ENCODE measurements around the gene MOAP1.
"Not testable (repeated sequence)": the region's sequence is repeated elsewhere in the genome, so short reads cannot be mapped to it uniquely, and the experiment has no call there.

Gene MOAP1

DNA sequence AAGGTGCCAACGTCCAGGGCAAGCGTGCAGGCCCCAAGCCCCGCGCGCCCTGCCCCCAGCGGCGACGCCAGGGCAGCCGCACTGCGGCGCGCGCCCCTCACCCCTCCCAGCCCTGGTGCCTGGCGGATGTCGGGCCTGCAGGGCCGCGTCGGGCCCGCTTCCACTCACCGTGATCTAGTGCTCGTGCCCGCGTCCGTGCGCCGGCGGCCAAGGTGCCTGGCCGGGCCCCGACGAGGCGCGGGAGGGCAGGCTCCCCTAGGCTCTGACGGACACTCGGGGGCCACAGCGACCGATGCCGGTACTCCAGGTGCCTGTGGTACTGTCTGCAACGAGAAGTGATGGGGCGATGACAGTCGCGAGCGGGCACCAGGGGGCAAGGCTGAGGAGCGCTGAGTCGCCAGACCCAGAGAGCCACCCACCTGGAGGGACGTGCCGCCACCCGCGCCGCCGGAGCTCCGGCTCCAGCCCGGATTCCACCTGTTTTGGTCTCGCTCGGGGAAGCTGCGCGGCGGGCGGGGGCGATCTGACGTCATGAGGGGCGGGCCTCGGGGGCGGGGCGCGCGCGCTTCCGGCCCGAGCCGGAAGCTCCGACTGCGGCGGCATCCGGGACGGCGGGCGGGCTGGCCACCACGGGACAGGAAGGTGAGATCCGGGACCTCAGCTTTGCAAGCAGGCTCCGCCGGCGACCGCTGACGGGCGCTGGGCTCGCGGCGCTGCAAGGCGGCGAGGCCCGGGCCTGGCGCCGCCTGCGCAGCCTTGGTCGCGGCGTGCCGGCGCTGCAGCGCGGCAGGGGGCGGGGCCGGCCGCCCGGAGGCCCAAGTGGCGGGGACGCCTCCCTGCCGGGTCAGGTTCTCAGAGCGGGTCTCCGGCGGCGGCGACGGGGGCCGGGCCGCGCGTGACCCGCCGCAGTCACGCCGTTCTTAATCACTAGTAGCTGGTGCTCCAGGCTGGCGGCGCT is at the start of gene MOAP1, which contains the start of gene LYSET:
TSS of gene MOAP1 (minus strand) at position 507 of the 958 bp plus-strand sequence. CDS start 655 bp downstream, outside the sequence.
TSS of gene LYSET (plus strand) at position 927 of the 958 bp plus-strand sequence. CDS start 89 bp downstream, outside the sequence.
- H3K27ac ChIP-seq = peak within 1 kb of the TSS; percentile 81 to 91
- peak; percentile 93 for DNase-seq (ENCODE audit: low spot score)
- H3K4me3 ChIP-seq = peak within 1 kb of the TSS; percentile 81
- TF ChIP-seq CTCF (IDR thresholded peaks at IDR 0.05) = no peak

- not testable (repeated sequence) for H3K27ac ChIP-seq; DNase-seq (ENCODE audit: low spot score); H3K4me3 ChIP-seq
These were observed 48.4 kb upstream of the MOAP1 start for GRCh38 chr14:93233078-93233477.

DNA sequence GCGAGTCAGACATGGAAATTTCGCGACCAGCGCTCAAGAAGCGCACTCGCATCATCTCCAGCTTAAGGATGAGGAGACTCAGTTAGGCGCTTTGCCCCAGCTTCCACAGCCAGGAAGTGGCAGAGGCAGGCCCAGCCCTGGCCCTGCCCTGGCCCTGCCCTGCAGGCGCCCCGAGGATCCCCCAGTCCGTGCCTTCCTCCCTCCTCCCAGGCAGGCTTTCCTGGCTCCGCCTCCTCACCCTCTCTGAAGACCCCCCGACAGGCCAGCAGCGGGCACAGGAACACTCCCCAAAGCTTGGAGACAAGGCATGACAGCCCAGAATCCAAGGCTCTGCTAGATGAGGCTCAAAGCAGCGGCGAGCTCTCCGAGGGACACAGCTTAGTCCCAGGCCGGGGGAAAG is 47.5 kb upstream of the MOAP1 start:
- TF ChIP-seq CTCF (IDR thresholded peaks at IDR 0.05) = no peak
- no peak for DNase-seq (ENCODE audit: low spot score)
- H3K27ac ChIP-seq = no peak overlapping the region
- H3K4me3 ChIP-seq = peak overlapping the region; percentile 70

- no peak for TF ChIP-seq CTCF (IDR thresholded peaks at IDR 0.05)
- H3K27ac ChIP-seq = no peak overlapping the region
- H3K4me3 ChIP-seq = peak overlapping the region; percentile 70
- no peak for DNase-seq (ENCODE audit: low spot score)
These were observed 46.7 kb upstream of the MOAP1 start for GRCh38 chr14:93231129-93231979.

GRCh38 chr14:93230539-93230938 is 45.8 kb upstream of the MOAP1 start:
- H3K4me3 ChIP-seq = peak overlapping the region; percentile 70
- DNase-seq (ENCODE audit: low spot score) = no peak
- H3K27ac ChIP-seq = no peak overlapping the region
- TF ChIP-seq CTCF (IDR thresholded peaks at IDR 0.05) = no peak

GRCh38 chr14:93228550-93228949 is 43.9 kb upstream of the MOAP1 start:
- H3K4me3 ChIP-seq = no peak overlapping the region
- no peak for TF ChIP-seq CTCF (IDR thresholded peaks at IDR 0.05)
- no peak for DNase-seq (ENCODE audit: low spot score)

DNA sequence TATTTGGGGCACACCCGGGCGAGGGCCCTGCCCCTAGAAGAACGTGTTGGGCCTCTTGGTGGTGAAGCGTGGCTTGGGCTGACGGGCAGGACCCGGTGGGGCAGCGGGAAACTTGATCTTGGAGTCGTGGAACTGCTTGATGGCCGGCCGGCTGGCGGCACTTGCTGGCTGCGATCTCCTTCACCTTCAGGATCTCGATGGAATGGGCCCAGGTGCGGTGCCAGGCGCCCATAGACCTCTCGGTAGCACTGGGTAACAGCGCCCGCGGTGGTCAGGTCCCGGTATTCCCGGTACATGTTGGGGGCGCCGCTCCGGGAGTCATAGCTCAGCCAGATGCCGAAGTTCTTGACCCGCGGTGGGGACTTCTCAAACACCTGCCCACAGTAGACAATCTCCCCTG is 38.9 kb upstream of the MOAP1 start:
- no peak for DNase-seq (ENCODE audit: low spot score)
- Histone ChIP-seq H3K4me3 (no peak overlapping the region), H3K27ac (no peak overlapping the region)
- TF ChIP-seq CTCF (IDR thresholded peaks at IDR 0.05) = no peak

More at GRCh38 chr14:93228550-93228949, 43.9 kb upstream of the MOAP1 start:
- H3K27ac ChIP-seq = no peak overlapping the region
